Caco-2 (cell line): ENCODE data around the gene ATG16L2. TPM values are rescaled to one million over a fixed set of nuclear protein-coding genes. Genes with fewer than 3 reads are reported as not detected.
A peak's percentile ranks its signal among the peaks of the same experiment; 100 is the strongest.

Experiments used
- BruUV-seq: library from RNA; stranded (reverse); fragments of 400-500 nt; replicated peaks from 2 replicates; lab custom pipeline; 2021; lab: Mats Ljungman, UMichigan
- CTCF ChIA-PET: fragments of 300-600 bp; sonication (Branson Sonifier 250); formaldehyde crosslinking; loops from one replicate; lab custom pipeline; 2022; ENCODE audit warnings: antibody characterized with exemption; lab: Charles Lee
- POLR2A ChIA-PET: fragments of 300-600 bp; sonication (Branson Sonifier 250); formaldehyde crosslinking; loops from one replicate; lab custom pipeline; 2022; ENCODE audit warnings: antibody characterized with exemption; lab: Charles Lee
- DNase-seq, 2 experiments: peaks; one replicate each; pipeline versions ENCODE4 v3.0.0 to v3.0.0-alpha.2; 2020 to 2022
- H3K27me3 ChIP-seq: replicated peaks from 2 replicates; pipeline ENCODE4 v1.6.0; 2011; ENCODE audit warnings: low read length; ENCODE audit not compliant: control insufficient read depth, insufficient read depth
- H3K36me3 ChIP-seq: 2 replicates; pipeline ENCODE4 v1.5.1; 2011; ENCODE audit warnings: low read length; ENCODE audit not compliant: control insufficient read depth, insufficient read depth
- H3K4me1 ChIP-seq: fragments of 250-450 bp; sonication (Bioruptor Pico); 2 replicates; pipeline ENCODE4 v1.5.1; 2020; ENCODE audit warnings: mild to moderate bottlenecking
- H3K4me3 ChIP-seq: 2 replicates; pipeline ENCODE4 v1.5.1; 2011; ENCODE audit warnings: low read depth, mild to moderate bottlenecking, control low read depth, low read length
- H3K9me3 ChIP-seq: fragments of 250-450 bp; sonication (Bioruptor Pico); 2 replicates; pipeline ENCODE4 v1.5.1; 2020; ENCODE audit warnings: mild to moderate bottlenecking, moderate library complexity
- H3K27ac Mint-ChIP-seq: one replicate; pipeline ENCODE4 v1.8.0; 2022; ENCODE audit warnings: mixed read lengths; ENCODE audit not compliant: unreplicated experiment
- H3K27me3 Mint-ChIP-seq: one replicate; pipeline ENCODE4 v1.8.0; 2022; ENCODE audit warnings: mixed read lengths; ENCODE audit not compliant: insufficient read depth, unreplicated experiment
- H3K36me3 Mint-ChIP-seq: one replicate; pipeline ENCODE4 v1.8.0; 2022; ENCODE audit warnings: mild to moderate bottlenecking, mixed read lengths; ENCODE audit not compliant: insufficient read depth, unreplicated experiment
- H3K4me1 Mint-ChIP-seq: one replicate; pipeline ENCODE4 v1.8.0; 2022; ENCODE audit warnings: low read depth, mixed read lengths; ENCODE audit not compliant: unreplicated experiment
- H3K4me3 Mint-ChIP-seq: one replicate; pipeline ENCODE4 v1.8.0; 2022; ENCODE audit warnings: mild to moderate bottlenecking, moderate library complexity, mixed read lengths; ENCODE audit not compliant: unreplicated experiment
- H3K9me3 Mint-ChIP-seq: one replicate; pipeline ENCODE4 v1.8.0; 2022; ENCODE audit warnings: mixed read lengths; ENCODE audit not compliant: unreplicated experiment
- CTCF ChIP-seq, 2 experiments: fragments of 200-600 bp in 1 of 2; IDR thresholded peaks; 1 replicate in 1 of 2; 2 replicates in 1 of 2; pipeline versions ENCODE4 v1.5.1 to v1.8.0; 2011 to 2022; ENCODE audit warnings: antibody characterized with exemption in 1 of 2, control low read depth in 1 of 2, inconsistent platforms in 1 of 2, low read depth in 1 of 2, low read length in 1 of 2, mild to moderate bottlenecking in 1 of 2, moderate library complexity in 1 of 2; ENCODE audit not compliant: insufficient read depth in 1 of 2, severe bottlenecking in 1 of 2, unreplicated experiment in 1 of 2
- intact Hi-C: fragments of 100-400 bp; cut with micrococcal nuclease; formaldehyde crosslinking; loops from one replicate; pipeline ENCODE4 v1.10.0; 2022; ENCODE audit not compliant: unreplicated experiment
- total RNA-seq: library from RNA; stranded (reverse); gene quantifications from 2 replicates; pipeline ENCODE4 v1.2.3, GENCODE V29; 2022

ATG16L2 gene
- total RNA-seq, 1 experiment from 2014 or later, result 19.3 TPM

GRCh38 chr11:72776117-72776843 lies 37.9 kb upstream of the ATG16L2 start:
- no peak for TF ChIP-seq CTCF (IDR thresholded peaks at IDR 0.05; ENCODE audit: insufficient read depth in 1 of 2, low read depth in 1 of 2, low read length in 1 of 2, severe bottlenecking in 1 of 2, unreplicated experiment in 1 of 2)
- ChIA-PET POLR2A (interaction anchor here (0.6 to 4.2 kb wide), 5 partner anchors 10 to 51 kb away, joined by 3 to 33 read pairs (median 4); partner anchors contain the start of gene STARD10), CTCF (interaction anchor here (1.4 to 7.9 kb wide), 4 partner anchors 10 to 46 kb away, joined by 3 to 74 read pairs (median 8); partner anchors contain the start of gene STARD10)
- H3K36me3 Mint-ChIP-seq, result peaks cover 51% of the 10 kb centered on the region
- Histone ChIP-seq H3K4me1 (peaks cover 47% of the 10 kb centered on the region), H3K9me3 (no peaks in the 10 kb centered on the region), H3K36me3 (peaks cover 44% of the 10 kb centered on the region), H3K27me3 (no peaks in the 10 kb centered on the region), H3K4me3 (no peak overlapping the region)
- H3K27me3 Mint-ChIP-seq, result no peaks in the 10 kb centered on the region
- H3K9me3 Mint-ChIP-seq, result no peaks in the 10 kb centered on the region
- intact Hi-C loops, result loop anchor here (5.0 kb wide), 1 partner anchor 36 kb away; the partner anchor contains the start of gene ATG16L2
- BruUV-seq, result no TSS peak
- DNase-seq, result no peak
- H3K4me3 Mint-ChIP-seq, result no peak overlapping the region
- H3K4me1 Mint-ChIP-seq, result peaks cover 55% of the 10 kb centered on the region
- H3K27ac Mint-ChIP-seq, result peak overlapping the region; percentile 37

GRCh38 chr11:72776844-72777754 lies 37.1 kb upstream of the ATG16L2 start:
- Mint-ChIP-seq H3K36me3 (peaks cover 49% of the 10 kb centered on the region), H3K4me1 (peaks cover 60% of the 10 kb centered on the region), H3K27me3 (no peaks in the 10 kb centered on the region), H3K4me3 (peak overlapping the region; percentile 55), H3K9me3 (no peaks in the 10 kb centered on the region), H3K27ac (peak overlapping the region; percentile 37)
- CTCF ChIA-PET, result interaction anchor here (1.2 to 7.9 kb wide), 4 partner anchors 9 to 52 kb away, joined by 3 to 74 read pairs (median 10); partner anchors contain the start of gene STARD10
- Histone ChIP-seq H3K36me3 (peaks cover 42% of the 10 kb centered on the region), H3K4me3 (no peak overlapping the region), H3K4me1 (peaks cover 50% of the 10 kb centered on the region), H3K9me3 (no peaks in the 10 kb centered on the region), H3K27me3 (no peaks in the 10 kb centered on the region)
- intact Hi-C loops, result loop anchor here (5.0 kb wide), 1 partner anchor 35 kb away; the partner anchor contains the start of gene ATG16L2
- DNase-seq, result peak; percentile 76 to 93
- no peak for TF ChIP-seq CTCF (IDR thresholded peaks at IDR 0.05; ENCODE audit: insufficient read depth in 1 of 2, low read depth in 1 of 2, low read length in 1 of 2, severe bottlenecking in 1 of 2, unreplicated experiment in 1 of 2)
- BruUV-seq, result no TSS peak
- POLR2A ChIA-PET, result interaction anchor here (1.0 to 4.2 kb wide), 4 partner anchors 9 to 52 kb away, joined by 4 to 33 read pairs (median 4); partner anchors contain the start of gene STARD10
